ENCODE data around the gene ABCC2. TPM values are rescaled to one million over a fixed set of nuclear protein-coding genes. Genes with fewer than 3 reads are reported as not detected.
A peak's percentile ranks its signal among the peaks of the same experiment; 100 is the strongest.
"Not testable (repeated sequence)": the region's sequence is repeated elsewhere in the genome, so short reads cannot be mapped to it uniquely, and the experiment has no call there.

ABCC2 gene
- total RNA-seq, 2 donors from 2014 or later = 0.22 to 0.40 TPM

GRCh38 chr10:99888622-99889021, 106.2 kb downstream of the ABCC2 start:
- Mint-ChIP-seq H3K27me3 (ENCODE audit: insufficient read depth) (no peaks in the 10 kb centered on the region), H3K27ac (no peak overlapping the region), H3K9me3 (peaks cover 13% of the 10 kb centered on the region), H3K4me3 (no peak overlapping the region), H3K36me3 (ENCODE audit: low read depth) (peaks cover 85% of the 10 kb centered on the region), H3K4me1 (peaks cover 6% of the 10 kb centered on the region)
- Histone ChIP-seq H3K9ac (ENCODE audit: extremely low read depth, low read length, poor library complexity, severe bottlenecking) (no peak overlapping the region), H3K27ac (ENCODE audit: low read depth, low read length) (no peak overlapping the region), H3K27me3 (ENCODE audit: control insufficient read depth, insufficient read depth, low read length, poor library complexity, severe bottlenecking) (no peaks in the 10 kb centered on the region), H3K4me3 (ENCODE audit: low read length) (no peak overlapping the region), H3K9me3 (ENCODE audit: control insufficient read depth, low read length) (peaks cover 13% of the 10 kb centered on the region), H3K36me3 (ENCODE audit: control insufficient read depth, insufficient read depth, low read length) (peaks cover 76% of the 10 kb centered on the region), H3K4me1 (ENCODE audit: control insufficient read depth, insufficient read depth, low read length) (peaks cover 2% of the 10 kb centered on the region)
- TF ChIP-seq CTCF (conservative IDR thresholded peaks at IDR 0.05) = no peak
- WGBS, 2 experiments (ENCODE audit: insufficient coverage in 1 of 2, insufficient read length in 1 of 2) = 90 to 98% methylated on average over 2 to 4 of the region's 4 CpGs
- peak; percentile 17 for DNase-seq

- Mint-ChIP-seq H3K27me3 (ENCODE audit: insufficient read depth) (no peaks in the 10 kb centered on the region), H3K36me3 (ENCODE audit: low read depth) (peaks cover 81% of the 10 kb centered on the region), H3K4me1 (peaks cover 6% of the 10 kb centered on the region), H3K4me3 (no peak overlapping the region), H3K9me3 (peaks cover 13% of the 10 kb centered on the region), H3K27ac (no peak overlapping the region)
- H3K27ac ChIP-seq (ENCODE audit: low read depth, low read length) = no peak overlapping the region
- no peak for DNase-seq
- TF ChIP-seq CTCF (conservative IDR thresholded peaks at IDR 0.05) = no peak
- H3K4me1 ChIP-seq (ENCODE audit: control insufficient read depth, insufficient read depth, low read length) = no peaks in the 10 kb centered on the region
- H3K27me3 ChIP-seq (ENCODE audit: control insufficient read depth, insufficient read depth, low read length, poor library complexity, severe bottlenecking) = no peaks in the 10 kb centered on the region
- H3K36me3 ChIP-seq (ENCODE audit: control insufficient read depth, insufficient read depth, low read length) = peaks cover 78% of the 10 kb centered on the region
- WGBS, 2 experiments (ENCODE audit: insufficient coverage in 1 of 2, insufficient read length in 1 of 2) = 97 to 100% methylated on average over 3 to 4 of the region's 4 CpGs
- peaks cover 13% of the 10 kb centered on the region for H3K9me3 ChIP-seq (ENCODE audit: control insufficient read depth, low read length)
- no peak overlapping the region for H3K4me3 ChIP-seq (ENCODE audit: low read length)
- H3K9ac ChIP-seq (ENCODE audit: extremely low read depth, low read length, poor library complexity, severe bottlenecking) = no peak overlapping the region
Observed at GRCh38 chr10:99894613-99895012, 112.2 kb downstream of the ABCC2 start.

- H3K4me3 ChIP-seq (ENCODE audit: low read length); DNase-seq; H3K4me3 Mint-ChIP-seq; H3K27ac ChIP-seq (ENCODE audit: low read depth, low read length); H3K27me3 Mint-ChIP-seq (ENCODE audit: insufficient read depth); H3K4me1 Mint-ChIP-seq; H3K27me3 ChIP-seq (ENCODE audit: control insufficient read depth, insufficient read depth, low read length, poor library complexity, severe bottlenecking); H3K4me1 ChIP-seq (ENCODE audit: control insufficient read depth, insufficient read depth, low read length); H3K9ac ChIP-seq (ENCODE audit: extremely low read depth, low read length, poor library complexity, severe bottlenecking); H3K27ac Mint-ChIP-seq: not testable (repeated sequence)
- Mint-ChIP-seq H3K36me3 (ENCODE audit: low read depth) (peaks cover 82% of the 10 kb centered on the region), H3K9me3 (peaks cover 13% of the 10 kb centered on the region)
- 94 to 96% methylated on average over 8 to 9 of the region's 9 CpGs for WGBS, 2 experiments (ENCODE audit: insufficient coverage in 1 of 2, insufficient read length in 1 of 2)
- Histone ChIP-seq H3K36me3 (ENCODE audit: control insufficient read depth, insufficient read depth, low read length) (peaks cover 78% of the 10 kb centered on the region), H3K9me3 (ENCODE audit: control insufficient read depth, low read length) (peaks cover 11% of the 10 kb centered on the region)
Observed at GRCh38 chr10:99895066-99895465, 112.6 kb downstream of the ABCC2 start.

- no peaks in the 10 kb centered on the region for H3K4me1 ChIP-seq (ENCODE audit: control insufficient read depth, insufficient read depth, low read length)
- no peak overlapping the region for H3K9ac ChIP-seq (ENCODE audit: extremely low read depth, low read length, poor library complexity, severe bottlenecking)
- Mint-ChIP-seq H3K4me3 (no peak overlapping the region), H3K4me1 (peaks cover 6% of the 10 kb centered on the region), H3K27me3 (ENCODE audit: insufficient read depth) (no peaks in the 10 kb centered on the region), H3K9me3 (peaks cover 6% of the 10 kb centered on the region), H3K36me3 (ENCODE audit: low read depth) (peaks cover 77% of the 10 kb centered on the region), H3K27ac (no peak overlapping the region)
- H3K36me3 ChIP-seq (ENCODE audit: control insufficient read depth, insufficient read depth, low read length) = peaks cover 78% of the 10 kb centered on the region
- no peak for TF ChIP-seq CTCF (conservative IDR thresholded peaks at IDR 0.05)
- H3K4me3 ChIP-seq (ENCODE audit: low read length) = no peak overlapping the region
- WGBS, 2 experiments (ENCODE audit: insufficient coverage in 1 of 2, insufficient read length in 1 of 2) = 91 to 95% methylated on average over 8 to 9 of the region's 9 CpGs
- no peaks in the 10 kb centered on the region for H3K27me3 ChIP-seq (ENCODE audit: control insufficient read depth, insufficient read depth, low read length, poor library complexity, severe bottlenecking)
- H3K27ac ChIP-seq (ENCODE audit: low read depth, low read length) = no peak overlapping the region
- H3K9me3 ChIP-seq (ENCODE audit: control insufficient read depth, low read length) = peaks cover 3% of the 10 kb centered on the region
- no peak for DNase-seq
Observed at GRCh38 chr10:99895867-99896266, 113.4 kb downstream of the ABCC2 start.

Data from endodermal cell (in vitro differentiated cells).